ENCODE data around the gene LTC4S. TPM values are rescaled to one million over a fixed set of nuclear protein-coding genes. Genes with fewer than 3 reads are reported as not detected.

LTC4S gene
- polyA plus RNA-seq, 1 experiment: 0.40 TPM

- no peak overlapping the region for H3K4me3 ChIP-seq (ENCODE audit: low read depth, low read length)
- no peak for DNase-seq (ENCODE audit: low read depth, low spot score)
- no peaks in the 10 kb centered on the region for H3K27me3 ChIP-seq (ENCODE audit: control insufficient read depth, insufficient read depth, low read length)
- H3K27ac ChIP-seq (ENCODE audit: low read depth, low read length): no peak overlapping the region
- ChIA-PET POLR2A (no interaction called here), CTCF (no interaction called here)
- TF ChIP-seq CTCF (IDR thresholded peaks at IDR 0.05; ENCODE audit: low read depth, low read length): no peak
- H3K9me3 ChIP-seq (ENCODE audit: control insufficient read depth, insufficient read depth, low read length): peaks cover 6% of the 10 kb centered on the region; the same call in 1 of the 2 replicates
Measured at GRCh38 chr5:179812135-179812825, 18.5 kb downstream of the LTC4S start.

GRCh38 chr5:179812997-179813607, 19.3 kb downstream of the LTC4S start:
- Histone ChIP-seq H3K9me3 (ENCODE audit: control insufficient read depth, insufficient read depth, low read length) (peaks cover 6% of the 10 kb centered on the region; the same call in 1 of the 2 replicates), H3K27ac (ENCODE audit: low read depth, low read length) (no peak overlapping the region), H3K27me3 (ENCODE audit: control insufficient read depth, insufficient read depth, low read length) (no peaks in the 10 kb centered on the region), H3K4me3 (ENCODE audit: low read depth, low read length) (no peak overlapping the region)
- no peak for TF ChIP-seq CTCF (IDR thresholded peaks at IDR 0.05; ENCODE audit: low read depth, low read length)
- ChIA-PET CTCF (no interaction called here), POLR2A (no interaction called here)
- no peak for DNase-seq (ENCODE audit: low read depth, low spot score)

GRCh38 chr5:179814090-179814489, 20.3 kb downstream of the LTC4S start:
- no peak overlapping the region for H3K27ac ChIP-seq (ENCODE audit: low read depth, low read length)
- no peak overlapping the region for H3K4me3 ChIP-seq (ENCODE audit: low read depth, low read length)
- peaks cover 6% of the 10 kb centered on the region; the same call in 1 of the 2 replicates for H3K9me3 ChIP-seq (ENCODE audit: control insufficient read depth, insufficient read depth, low read length)
- no peaks in the 10 kb centered on the region for H3K27me3 ChIP-seq (ENCODE audit: control insufficient read depth, insufficient read depth, low read length)
- POLR2A ChIA-PET: no interaction called here
- no peak for TF ChIP-seq CTCF (IDR thresholded peaks at IDR 0.05; ENCODE audit: low read depth, low read length)
- CTCF ChIA-PET: interaction anchor here (2.1 kb wide), 1 partner anchor 12 kb away, joined by 8 read pairs; no protein-coding TSS in a partner anchor
- no peak for DNase-seq (ENCODE audit: low read depth, low spot score)

GRCh38 chr5:179815491-179816249, 21.9 kb downstream of the LTC4S start:
- no peaks in the 10 kb centered on the region for H3K27me3 ChIP-seq (ENCODE audit: control insufficient read depth, insufficient read depth, low read length)
- H3K9me3 ChIP-seq (ENCODE audit: control insufficient read depth, insufficient read depth, low read length): peaks cover 6% of the 10 kb centered on the region; the same call in 1 of the 2 replicates
- H3K4me3 ChIP-seq (ENCODE audit: low read depth, low read length): no peak overlapping the region
- no peak for TF ChIP-seq CTCF (IDR thresholded peaks at IDR 0.05; ENCODE audit: low read depth, low read length)
- CTCF ChIA-PET: interaction anchor here (2.1 kb wide), 1 partner anchor 14 kb away, joined by 8 read pairs; no protein-coding TSS in a partner anchor
- H3K27ac ChIP-seq (ENCODE audit: low read depth, low read length): no peak overlapping the region
- POLR2A ChIA-PET: no interaction called here
- no peak for DNase-seq (ENCODE audit: low read depth, low spot score)

All from AG04450 (cell line).